NCI-H748 (cell line): ENCODE results near the gene ENTPD6.
"Not testable (repeated sequence)": the region's sequence is repeated elsewhere in the genome, so short reads cannot be mapped to it uniquely, and the experiment has no call there.

Experiments used
- DNase-seq: peaks from one replicate; lab custom pipeline; 2025; ENCODE audit not compliant: unreplicated experiment; lab: John Stamatoyannopoulos, UW

The ENTPD6 gene

GRCh38 chr20:25240851-25241658, 45.5 kb downstream of the ENTPD6 start:
- DNase-seq, result peak; percentile 59

DNA sequence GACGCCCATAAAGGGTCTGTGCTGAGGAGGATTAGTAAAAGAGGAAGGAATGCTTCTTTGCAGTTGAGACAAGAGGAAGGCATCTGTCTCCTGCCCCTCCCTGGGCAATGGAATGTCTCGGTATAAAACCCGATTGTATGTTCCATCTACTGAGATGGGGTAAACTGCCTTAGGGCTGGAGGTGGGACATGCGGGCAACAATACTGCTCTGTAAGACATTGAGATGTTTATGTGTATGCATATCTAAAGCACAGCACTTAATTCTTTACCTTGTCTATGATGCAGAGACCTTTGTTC, 46.1 kb downstream of the ENTPD6 start:
- not testable (repeated sequence) for DNase-seq

GRCh38 chr20:25242231-25242630, 46.7 kb downstream of the ENTPD6 start:
- DNase-seq, result peak; percentile 92

DNA sequence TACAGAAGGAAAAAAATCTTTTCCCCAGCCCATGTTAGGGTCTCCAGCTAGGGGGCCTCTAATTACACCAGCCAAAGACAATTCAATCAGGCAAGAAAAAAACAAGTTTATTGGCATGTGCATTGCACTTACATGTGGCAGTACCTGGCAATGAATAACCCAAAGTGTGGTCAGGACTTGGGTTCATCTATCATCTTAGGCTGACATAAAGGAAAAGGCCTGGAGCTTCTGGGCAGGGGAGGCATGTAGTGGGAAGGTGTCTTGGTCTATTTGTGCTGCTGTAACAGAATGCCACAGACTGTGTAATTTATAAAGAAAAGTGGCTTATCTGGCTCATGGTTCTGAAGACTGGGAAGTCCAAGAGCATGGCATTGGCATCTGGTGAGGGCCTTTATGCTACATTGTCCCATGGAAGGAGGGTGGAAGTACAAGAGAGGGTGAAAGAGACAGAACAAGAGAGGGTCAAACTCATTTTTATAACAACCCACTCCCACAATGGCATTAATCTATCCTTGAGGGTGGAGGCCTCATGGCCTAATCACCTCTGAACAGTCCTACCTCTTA, 48.0 kb downstream of the ENTPD6 start:
- DNase-seq, result no peak

GRCh38 chr20:25244976-25245375, 49.5 kb downstream of the ENTPD6 start:
- no peak for DNase-seq

DNA sequence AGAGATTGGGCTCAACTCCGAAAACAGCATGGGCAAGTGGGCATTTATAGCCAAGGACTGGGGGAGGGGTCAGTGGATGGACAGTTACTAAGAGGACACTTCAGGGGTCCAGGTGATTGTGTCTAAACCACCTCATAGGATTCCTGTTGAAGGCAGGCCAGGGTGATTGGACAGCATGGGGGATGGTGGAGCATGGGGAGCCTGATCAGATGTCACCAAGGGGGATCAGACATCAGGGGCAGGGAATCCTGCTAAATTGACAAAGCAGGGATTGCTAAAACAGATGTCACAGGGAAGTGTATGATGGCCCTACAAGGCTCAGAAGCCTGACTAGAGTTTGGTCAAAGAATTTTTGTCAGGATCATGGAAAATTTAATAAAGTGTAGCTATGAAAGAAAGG, 49.9 kb downstream of the ENTPD6 start:
- no peak for DNase-seq

- DNase-seq, result no peak
Measured at GRCh38 chr20:25246182-25246999, 50.9 kb downstream of the ENTPD6 start.

GRCh38 chr20:25247000-25247517, 51.5 kb downstream of the ENTPD6 start:
- peak; percentile 77 for DNase-seq

DNA sequence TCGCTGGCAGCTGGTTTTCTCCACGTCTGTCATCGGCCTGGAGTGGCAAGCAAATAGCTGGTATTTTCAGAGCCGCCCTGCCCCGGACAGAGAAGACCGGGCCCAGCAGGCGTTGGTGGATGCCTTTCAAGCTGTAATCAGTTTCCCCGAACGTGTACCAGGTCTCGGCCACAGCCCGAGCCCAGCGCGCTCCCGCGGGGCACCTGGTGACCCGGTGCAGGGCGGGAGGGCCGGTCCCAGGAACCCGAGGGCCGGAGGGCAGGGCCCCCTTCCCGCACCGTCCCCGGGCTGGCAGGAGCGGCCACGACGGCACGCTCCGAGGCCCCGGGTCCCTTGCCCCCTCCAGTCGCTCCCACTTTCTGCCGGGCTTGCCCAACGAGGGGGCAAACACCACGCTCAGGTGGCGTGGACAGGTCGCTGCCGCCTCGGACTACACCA, 52.0 kb downstream of the ENTPD6 start:
- peak; percentile 77 for DNase-seq

DNA sequence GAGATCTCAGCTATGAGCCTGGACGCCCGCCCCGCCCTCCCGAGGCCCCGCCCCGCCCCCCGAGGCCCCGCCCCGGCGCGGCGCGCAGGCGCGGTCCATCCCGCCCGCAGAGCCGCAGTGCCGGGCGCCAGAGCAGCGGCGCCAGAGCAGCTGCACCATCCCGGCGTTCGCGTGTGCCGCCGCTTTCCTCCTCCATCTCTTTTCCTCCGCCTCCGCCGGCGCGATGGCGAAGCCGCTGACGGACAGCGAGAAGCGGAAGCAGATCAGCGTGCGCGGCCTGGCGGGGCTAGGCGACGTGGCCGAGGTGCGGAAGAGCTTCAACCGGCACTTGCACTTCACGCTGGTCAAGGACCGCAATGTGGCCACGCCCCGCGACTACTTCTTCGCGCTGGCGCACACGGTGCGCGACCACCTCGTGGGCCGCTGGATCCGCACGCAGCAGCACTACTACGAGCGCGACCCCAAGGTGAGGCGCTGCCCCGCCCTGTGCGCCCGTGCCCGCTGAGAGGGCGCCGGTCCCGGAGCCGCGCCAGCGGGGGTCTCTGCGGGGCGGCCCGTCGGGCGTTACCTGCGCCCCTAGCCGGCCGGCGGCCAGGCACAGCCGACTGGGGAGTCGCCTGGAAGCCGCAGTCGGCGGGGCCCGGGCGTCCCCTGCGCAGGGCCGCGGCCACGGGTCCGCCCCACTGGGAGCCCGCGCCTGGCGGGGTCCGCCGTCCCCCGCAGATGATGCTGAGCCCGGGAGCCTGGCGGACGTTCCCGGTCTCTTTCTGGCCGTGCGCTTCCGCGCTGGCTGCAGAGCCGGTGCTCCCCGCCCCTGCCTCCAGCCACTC, 52.7 kb downstream of the ENTPD6 start, which contains the start of gene PYGB:
PYGB (plus strand) TSS at position 130 of the 830 bp plus-strand sequence; CDS start at position 224, 94 bp downstream.
- DNase-seq, result peak; percentile 91

DNA sequence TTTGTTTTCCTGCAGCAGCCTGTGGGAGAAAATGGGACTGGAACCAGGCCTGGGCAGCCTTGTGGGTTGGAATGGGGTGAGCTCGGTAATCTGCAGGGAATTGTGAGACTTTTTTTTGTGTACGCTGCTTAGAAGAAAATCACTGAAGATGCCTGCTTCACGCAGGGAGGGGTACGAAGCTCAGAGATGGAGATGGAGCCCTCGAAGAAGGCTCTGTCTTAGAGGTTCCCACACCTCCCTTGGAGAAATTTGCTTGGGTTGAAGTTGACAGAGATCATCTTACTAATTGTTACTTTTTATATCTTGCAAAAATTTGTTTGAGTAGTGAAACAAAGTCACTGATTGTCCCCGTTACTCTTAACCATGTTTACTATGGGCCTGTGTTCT, 53.3 kb downstream of the ENTPD6 start:
- DNase-seq, result no peak

- DNase-seq, result peak; percentile 28
Measured at GRCh38 chr20:25249198-25249931, 53.9 kb downstream of the ENTPD6 start.

- DNase-seq, result no peak
Measured at GRCh38 chr20:25250508-25250907, 55.0 kb downstream of the ENTPD6 start.

DNA sequence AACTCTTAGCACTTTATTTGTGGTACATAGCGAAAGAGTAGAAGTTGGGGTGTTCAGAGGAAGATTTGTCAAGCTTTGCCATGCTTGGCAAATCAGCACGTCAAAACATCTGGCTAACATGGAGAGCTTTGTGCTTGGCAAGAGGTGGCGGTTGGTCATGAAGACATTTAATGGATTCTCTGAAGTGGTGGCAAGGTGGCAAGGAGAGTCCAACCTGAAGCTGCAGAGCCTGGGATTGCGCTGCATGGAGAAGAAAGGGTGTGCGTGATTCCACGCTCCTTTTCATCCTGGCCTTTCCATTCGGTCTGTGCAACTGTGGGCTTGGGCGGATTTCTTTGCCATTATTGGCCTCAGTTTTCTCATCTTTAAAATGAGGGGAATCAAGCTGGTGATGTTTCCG, 55.5 kb downstream of the ENTPD6 start:
- no peak for DNase-seq

GRCh38 chr20:25251558-25251957, 56.0 kb downstream of the ENTPD6 start:
- no peak for DNase-seq

DNA sequence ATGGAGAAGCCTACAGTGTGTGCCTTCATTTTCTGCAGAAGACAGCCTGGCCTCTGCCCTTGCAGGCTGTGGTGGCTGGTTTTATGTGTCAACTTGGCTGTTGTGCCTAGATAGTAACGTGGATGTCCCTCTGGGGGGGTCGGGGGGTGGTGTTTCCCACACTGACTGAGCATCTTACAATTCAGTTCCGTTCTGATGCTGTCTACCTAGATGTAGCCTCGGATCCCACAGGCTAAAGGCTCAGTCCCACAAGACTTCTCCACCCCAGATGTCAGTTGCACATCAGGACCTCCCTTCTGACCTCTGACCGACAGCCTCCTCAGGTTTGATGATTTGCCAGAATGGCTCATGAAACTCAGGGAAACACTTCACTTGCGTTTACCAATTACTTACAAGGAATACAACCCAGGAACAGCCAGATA, 56.7 kb downstream of the ENTPD6 start:
- no peak for DNase-seq

DNA sequence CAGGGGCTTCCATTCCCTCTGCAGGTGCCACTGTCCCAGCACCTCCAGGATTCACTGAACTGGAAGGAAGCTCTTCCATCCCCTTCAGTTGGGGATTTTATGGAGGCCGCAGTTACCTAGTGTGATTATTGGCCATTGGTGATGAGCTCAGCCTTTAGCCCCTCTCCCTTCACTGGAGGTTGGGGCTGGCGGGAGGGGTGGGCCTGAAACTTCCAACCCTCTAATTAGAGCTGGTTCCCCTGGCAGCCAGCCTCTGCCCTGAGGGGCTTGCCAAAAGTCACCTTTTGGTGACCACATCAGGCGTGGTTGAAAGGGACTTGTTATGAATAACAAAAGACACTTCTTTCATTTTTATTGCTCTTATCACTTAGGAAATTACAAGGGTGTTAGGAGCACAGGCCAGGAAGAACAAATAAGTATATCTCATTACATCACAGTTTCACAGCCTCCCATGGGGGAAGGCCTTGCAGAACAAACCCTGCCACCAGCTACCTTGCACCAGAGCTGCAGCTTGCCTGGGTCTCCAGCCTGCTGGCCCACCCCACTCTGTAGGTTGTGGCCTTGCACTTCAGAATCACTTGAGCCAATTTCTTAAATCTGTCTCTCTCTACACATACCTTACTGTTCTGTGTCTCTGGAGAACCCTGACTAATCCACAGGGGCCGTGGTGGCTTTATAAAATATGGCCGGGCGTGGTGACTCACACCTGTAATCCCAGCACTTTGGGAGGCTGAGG, 57.3 kb downstream of the ENTPD6 start:
- DNase-seq, result peak; percentile 69

DNA sequence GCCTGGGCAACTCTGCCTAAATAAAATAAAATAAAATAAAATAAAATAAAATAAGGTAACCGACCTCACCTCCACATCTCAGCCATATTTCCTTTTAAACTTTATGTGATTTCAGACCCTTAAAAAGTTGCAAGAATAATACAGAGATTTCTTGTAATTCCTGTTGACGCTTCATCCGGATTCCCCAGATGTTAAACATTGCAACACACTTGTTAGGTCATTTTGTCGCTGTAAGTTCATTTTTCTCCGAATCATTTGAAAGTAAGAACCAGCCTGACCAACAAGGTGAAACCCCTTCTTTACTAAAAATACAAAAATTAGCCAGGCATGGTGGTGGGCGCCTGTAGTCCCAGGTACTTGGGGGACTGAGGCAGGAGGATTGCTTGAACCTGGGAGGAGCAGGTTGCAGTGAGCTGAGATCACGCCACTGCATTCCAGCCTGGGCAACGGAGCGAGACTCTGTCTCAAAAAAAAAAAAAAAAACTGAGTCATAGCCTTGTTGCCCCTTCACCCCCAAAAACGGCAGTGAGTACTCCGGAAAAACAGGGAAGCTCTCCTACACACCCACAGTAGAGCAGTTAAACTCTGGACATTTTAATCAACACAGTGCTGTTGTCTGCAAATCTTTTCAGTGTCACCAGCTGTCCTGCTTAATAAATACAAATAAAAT, 58.2 kb downstream of the ENTPD6 start:
- DNase-seq, result no peak

DNA sequence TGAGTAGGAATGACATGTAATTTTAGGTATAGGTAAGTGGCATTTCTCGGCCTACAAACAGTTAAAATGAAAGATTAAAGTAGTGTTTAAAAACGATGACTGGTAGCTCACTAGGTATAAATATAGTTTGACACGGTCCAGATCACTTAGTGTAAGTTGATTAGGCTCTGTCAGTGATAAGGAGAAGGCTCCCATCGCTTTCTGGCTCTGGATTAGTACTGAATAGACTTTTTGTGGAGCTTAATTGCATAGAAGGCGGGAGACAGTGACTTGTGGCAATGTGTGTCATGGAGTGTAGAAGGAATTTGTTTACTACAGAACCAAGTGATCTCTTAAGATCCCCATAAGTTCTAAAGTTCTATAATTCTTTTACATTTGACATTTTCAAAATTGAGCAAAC, 59.1 kb downstream of the ENTPD6 start:
- DNase-seq, result no peak
